GM12878 (cell line): Measurements from ENCODE around the gene ZMYND19. TPM values are rescaled to one million over a fixed set of nuclear protein-coding genes. Genes with fewer than 3 reads are reported as not detected.
"Not testable (repeated sequence)": the region's sequence is repeated elsewhere in the genome, so short reads cannot be mapped to it uniquely, and the experiment has no call there.

Experiments
- ATAC-seq: fragments of 200-7000 bp; cut with Tn5 transposase; 3 replicates; pipeline ENCODE4 v1.9.1; 2020; ENCODE audit warnings: mild to moderate bottlenecking, moderate library complexity
- BruUV-seq: library from RNA; stranded (reverse); fragments of 400-500 nt; replicated peaks from 2 replicates; lab custom pipeline; 2021; lab: Mats Ljungman, UMichigan
- CTCF ChIA-PET: fragments of 300-600 bp; sonication (Branson Sonifier 250); formaldehyde crosslinking; extraction: SDS; loops from one replicate; lab custom pipeline; 2021; ENCODE audit warnings: inconsistent platforms; lab: Yijun Ruan, JAX
- POLR2A ChIA-PET: fragments of 350-600 bp; formaldehyde crosslinking; extraction: SDS; loops from one replicate; lab custom pipeline; 2021; ENCODE audit warnings: inconsistent platforms; lab: Charles Lee
- RAD21 ChIA-PET: fragments of 300-600 bp; sonication (Branson Sonifier 250); formaldehyde crosslinking; loops from one replicate; lab custom pipeline; 2023; ENCODE audit warnings: antibody characterized with exemption; ENCODE audit not compliant: unreplicated experiment; lab: Charles Lee
- SMC1A ChIA-PET: fragments of 300-600 bp; sonication (Branson Sonifier 250); formaldehyde crosslinking; loops from one replicate; lab custom pipeline; 2023; ENCODE audit not compliant: unreplicated experiment, uncharacterized antibody; lab: Charles Lee
- DNase-seq: peaks from one replicate; pipeline ENCODE4 v3.0.0-alpha.2; 2011; ENCODE audit warnings: low read depth, low spot score
- FAIRE-seq: peaks from 3 replicates; lab custom pipeline; 2011; peaks lifted over from hg19 to GRCh38; lab: Jason Lieb, UNC
- H2AFZ ChIP-seq: 2 replicates; pipeline ENCODE4 v1.6.0; 2011; ENCODE audit warnings: low read depth, low read length, control low read depth; ENCODE audit not compliant: control insufficient read depth
- H3K27ac ChIP-seq: 2 replicates; pipeline ENCODE4 v1.5.1; 2011; ENCODE audit warnings: control low read depth; ENCODE audit not compliant: control insufficient read depth, insufficient read depth
- H3K27me3 ChIP-seq, 2 experiments: replicated peaks in 1 of 2; 2 replicates each; pipeline versions ENCODE4 v1.6.0 to v1.6.1; 2011; ENCODE audit warnings: low read length in 1 of 2; ENCODE audit not compliant: control insufficient read depth in 2 of 2, insufficient read depth in 2 of 2
- H3K36me3 ChIP-seq, 2 experiments: 2 replicates each; pipeline ENCODE4 v1.5.1; 2011; ENCODE audit warnings: low read length in 1 of 2; ENCODE audit not compliant: control insufficient read depth in 2 of 2, insufficient read depth in 2 of 2
- H3K4me1 ChIP-seq: 2 replicates; pipeline ENCODE4 v1.6.1; 2011; ENCODE audit warnings: mild to moderate bottlenecking, low read length, moderate library complexity, mixed read lengths; ENCODE audit not compliant: control insufficient read depth, insufficient read depth
- H3K4me2 ChIP-seq: 2 replicates; pipeline ENCODE4 v1.6.0; 2011; ENCODE audit warnings: control low read depth; ENCODE audit not compliant: control insufficient read depth, insufficient read depth
- H3K4me3 ChIP-seq: fragments of 200-600 bp; sonication (generic); 2 replicates; pipeline ENCODE4 v1.5.1; 2016
- H3K79me2 ChIP-seq: 2 replicates; pipeline ENCODE4 v1.6.0; 2011; ENCODE audit warnings: low read length; ENCODE audit not compliant: control insufficient read depth, insufficient read depth
- H3K9ac ChIP-seq: 2 replicates; pipeline ENCODE4 v1.8.0; 2011; ENCODE audit warnings: low read length, control low read depth, mixed read lengths; ENCODE audit not compliant: control insufficient read depth, insufficient read depth
- H3K9me3 ChIP-seq: replicated peaks from 3 replicates; pipeline ENCODE4 v1.5.1; 2011; ENCODE audit warnings: mild to moderate bottlenecking, low read length; ENCODE audit not compliant: control insufficient read depth, insufficient read depth
- H4K20me1 ChIP-seq: 2 replicates; pipeline ENCODE4 v1.6.0; 2011; ENCODE audit not compliant: control insufficient read depth, insufficient read depth
- EED ChIP-seq: sonication (generic); IDR thresholded peaks from 2 replicates; pipeline ENCODE4 v1.6.1; 2016; ENCODE audit warnings: antibody characterized with exemption, low read depth
- ESRRA ChIP-seq: IDR thresholded peaks from 2 replicates; pipeline ENCODE4 v1.6.1; 2012; ENCODE audit warnings: mild to moderate bottlenecking, low read length, improper control_type of control experiment
- GABPA ChIP-seq: IDR thresholded peaks from 2 replicates; pipeline ENCODE4 v1.6.1; 2014; ENCODE audit warnings: antibody characterized with exemption, low read depth, mild to moderate bottlenecking, inconsistent platforms
- MEF2A ChIP-seq: IDR thresholded peaks from 2 replicates; pipeline ENCODE4 v1.6.1; 2011; ENCODE audit warnings: low read depth, mild to moderate bottlenecking, low read length, moderate library complexity; ENCODE audit not compliant: insufficient read depth
- RUNX3 ChIP-seq: IDR thresholded peaks from 2 replicates; pipeline ENCODE4 v1.6.1; 2012; ENCODE audit warnings: low read length, inconsistent platforms
- WGBS: methylation state at CpG from one replicate; pipeline ENCODE4 v1.1.6; 2016; ENCODE audit warnings: low lambda C conversion rate; ENCODE audit not compliant: insufficient replicate concordance, insufficient coverage; ENCODE audit errors: missing lambda C conversion rate; 5-methylcytosine and 5-hydroxymethylcytosine counted together
- in situ Hi-C: fragments of 300-500 bp; cut with MboI; formaldehyde crosslinking; loops from 9 replicates; pipeline ENCODE4 v1.14.3; 2018; ENCODE audit warnings: mixed read lengths
- intact Hi-C: fragments of 100-400 bp; cut with micrococcal nuclease; formaldehyde crosslinking; loops from one replicate; pipeline ENCODE4 v1.14.2; 2022; ENCODE audit not compliant: unreplicated experiment
- polyA plus RNA-seq, 11 experiments: library from polyadenylated mRNA; depleted of rRNA in 4 of 11; unstranded in 6 of 11; stranded (reverse) in 5 of 11; fragments of >200 nt; fragmentation: Nextera tagmentation in 4 of 11; fragmentation: Illumina TruSeq in 1 of 11; extraction: Ambion mirVana in 4 of 11; extraction: Trizol in 1 of 11; gene quantifications; 1 replicate in 1 of 11; 2 replicates in 10 of 11; pipeline versions ENCODE4 v1.2.1 to v1.2.3, GENCODE V29; 2011 to 2016; ENCODE audit warnings: inconsistent platforms in 2 of 11, missing spikeins in 2 of 11, low read depth in 1 of 11
- total RNA-seq, 4 experiments: library from RNA; depleted of rRNA in 3 of 4; stranded (reverse); fragments of >200 nt in 3 of 4; fragmentation: Illumina TruSeq in 1 of 4; extraction: Trizol in 1 of 4; gene quantifications; 2 replicates each; pipeline versions ENCODE4 v1.2.1 to v1.2.3, GENCODE V29; 2013 to 2021
- TF ChIP-seq, protein P1 (sequence below): fragments of 450-650 bp; IDR thresholded peaks from 2 replicates; pipeline ENCODE4 v1.6.1; 2014; ENCODE audit warnings: mild to moderate bottlenecking

Gene ZMYND19
- total and polyA plus RNA-seq, 10 of the 15 experiments (the other 5 are each of a cell fraction or from before 2014, with no cell fraction given) = 0.84 to 54.8 (median 20.1) TPM

DNA sequence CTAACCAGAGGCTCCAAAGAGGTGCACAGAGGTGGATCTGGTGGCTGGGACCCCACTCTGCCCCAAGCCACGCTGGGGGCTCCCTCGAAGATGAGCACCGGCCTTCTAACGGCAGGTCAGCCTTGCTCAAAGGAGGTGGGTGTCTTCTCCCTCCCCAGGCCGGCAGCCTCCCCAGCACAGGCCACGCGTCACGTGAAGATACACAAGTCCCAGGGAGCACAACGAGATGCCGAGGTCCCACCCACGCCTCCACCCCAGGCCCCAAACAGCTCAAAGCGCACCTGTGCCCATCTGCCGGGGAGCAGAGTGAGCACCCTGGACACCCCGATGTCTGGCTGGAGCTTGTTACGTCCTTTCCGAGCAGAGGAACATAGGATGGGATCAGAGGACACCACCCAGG lies 52.3 kb downstream of the ZMYND19 start (continued):
- TF ChIP-seq, protein P1, sequence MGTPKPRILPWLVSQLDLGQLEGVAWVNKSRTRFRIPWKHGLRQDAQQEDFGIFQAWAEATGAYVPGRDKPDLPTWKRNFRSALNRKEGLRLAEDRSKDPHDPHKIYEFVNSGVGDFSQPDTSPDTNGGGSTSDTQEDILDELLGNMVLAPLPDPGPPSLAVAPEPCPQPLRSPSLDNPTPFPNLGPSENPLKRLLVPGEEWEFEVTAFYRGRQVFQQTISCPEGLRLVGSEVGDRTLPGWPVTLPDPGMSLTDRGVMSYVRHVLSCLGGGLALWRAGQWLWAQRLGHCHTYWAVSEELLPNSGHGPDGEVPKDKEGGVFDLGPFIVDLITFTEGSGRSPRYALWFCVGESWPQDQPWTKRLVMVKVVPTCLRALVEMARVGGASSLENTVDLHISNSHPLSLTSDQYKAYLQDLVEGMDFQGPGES = no peak
- no peak for TF ChIP-seq MEF2A
- no peak for TF ChIP-seq ESRRA

DNA sequence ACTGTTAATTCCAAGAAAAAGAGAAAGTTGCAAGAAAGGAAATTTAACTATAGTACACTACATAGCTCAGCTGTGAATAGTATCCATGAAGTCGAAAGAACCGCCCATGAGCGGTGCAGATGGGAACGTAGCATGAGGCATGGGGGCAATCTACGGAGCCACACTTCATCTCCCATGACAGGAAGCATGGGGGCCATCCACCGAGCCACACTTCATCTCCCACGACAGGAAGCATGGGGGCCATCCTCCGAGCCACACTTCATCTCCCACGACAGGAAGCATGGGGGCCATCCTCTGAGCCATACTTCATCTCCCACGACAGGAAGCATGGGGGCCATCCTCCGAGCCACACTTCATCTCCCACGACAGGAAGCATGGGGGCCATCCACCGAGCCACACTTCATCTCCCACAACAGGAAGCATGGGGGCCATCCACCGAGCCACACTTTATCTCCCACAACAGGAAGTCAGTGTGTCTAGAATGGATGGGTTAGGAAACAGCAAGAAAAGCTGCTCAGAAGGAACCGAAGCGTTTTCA lies 53.6 kb downstream of the ZMYND19 start:
- peak overlapping the region; percentile 28 for H3K27ac ChIP-seq
- ATAC-seq, H3K36me3 ChIP-seq, SMC1A ChIA-PET, H3K4me3 ChIP-seq, H4K20me1 ChIP-seq, H3K9ac ChIP-seq, in situ Hi-C loops, RAD21 ChIA-PET, H3K27me3 ChIP-seq, BruUV-seq, POLR2A ChIA-PET, H3K9me3 ChIP-seq, H3K79me2 ChIP-seq, CTCF ChIA-PET, DNase-seq: not testable (repeated sequence)
- peaks cover 19% of the 10 kb centered on the region for H3K4me1 ChIP-seq
- FAIRE-seq = peak; percentile 65
- 18% methylated on average over 16 of the region's 16 CpGs for WGBS
- 0 out of 2 replicates have a peak, but pooled peaks have one; percentile 45 for TF ChIP-seq GABPA
- TF ChIP-seq EED = 0 out of 2 replicates have a peak, but pooled peaks have one; percentile 40
- TF ChIP-seq RUNX3 = 0 out of 2 replicates have a peak, but pooled peaks have one; percentile 29
- peak overlapping the region; percentile 66 for H2AFZ ChIP-seq
- peak overlapping the region; percentile 13; the same call in 1 of the 2 replicates for H3K4me2 ChIP-seq
- intact Hi-C loops = loop anchor here (10.0 kb wide), 1 partner anchor 112 kb away; the partner anchor contains the start of genes EXD3 and NOXA1
